BE2C (cell line): ENCODE results near the gene ITGB5.
"Not testable (repeated sequence)": the region's sequence is repeated elsewhere in the genome, so short reads cannot be mapped to it uniquely, and the experiment has no call there.

Experiments used
- DNase-seq: peaks from one replicate; pipeline ENCODE4 v3.0.0-alpha.2; 2020
- H3K27me3 ChIP-seq: fragments of 250-450 bp; sonication (Bioruptor Pico); 2 replicates; pipeline ENCODE4 v1.5.1; 2020; ENCODE audit warnings: mild to moderate bottlenecking
- H3K36me3 ChIP-seq: fragments of 250-450 bp; sonication (Bioruptor Pico); 2 replicates; pipeline ENCODE4 v1.5.1; 2020; ENCODE audit warnings: mild to moderate bottlenecking
- H3K4me1 ChIP-seq: fragments of 250-450 bp; sonication (Bioruptor Pico); 2 replicates; pipeline ENCODE4 v1.5.1; 2020
- H3K4me3 ChIP-seq: 2 replicates; pipeline ENCODE4 v1.5.1; 2011; ENCODE audit warnings: low read depth, low read length
- H3K9me3 ChIP-seq: fragments of 250-450 bp; sonication (Bioruptor Pico); 2 replicates; pipeline ENCODE4 v1.5.1; 2020
- TF ChIP-seq, protein P1 (sequence below): IDR thresholded peaks from 2 replicates; pipeline ENCODE4 v1.5.1; 2012; ENCODE audit warnings: mild to moderate bottlenecking, low read depth, low read length

ITGB5 gene

GRCh38 chr3:124791639-124792151, 95.5 kb downstream of the ITGB5 start:
- Histone ChIP-seq H3K36me3 (peaks cover 10% of the 10 kb centered on the region), H3K27me3 (no peaks in the 10 kb centered on the region), H3K4me1 (peaks cover 8% of the 10 kb centered on the region), H3K4me3 (no peak overlapping the region), H3K9me3 (no peaks in the 10 kb centered on the region)
- no peak for DNase-seq
- TF ChIP-seq, protein P1, sequence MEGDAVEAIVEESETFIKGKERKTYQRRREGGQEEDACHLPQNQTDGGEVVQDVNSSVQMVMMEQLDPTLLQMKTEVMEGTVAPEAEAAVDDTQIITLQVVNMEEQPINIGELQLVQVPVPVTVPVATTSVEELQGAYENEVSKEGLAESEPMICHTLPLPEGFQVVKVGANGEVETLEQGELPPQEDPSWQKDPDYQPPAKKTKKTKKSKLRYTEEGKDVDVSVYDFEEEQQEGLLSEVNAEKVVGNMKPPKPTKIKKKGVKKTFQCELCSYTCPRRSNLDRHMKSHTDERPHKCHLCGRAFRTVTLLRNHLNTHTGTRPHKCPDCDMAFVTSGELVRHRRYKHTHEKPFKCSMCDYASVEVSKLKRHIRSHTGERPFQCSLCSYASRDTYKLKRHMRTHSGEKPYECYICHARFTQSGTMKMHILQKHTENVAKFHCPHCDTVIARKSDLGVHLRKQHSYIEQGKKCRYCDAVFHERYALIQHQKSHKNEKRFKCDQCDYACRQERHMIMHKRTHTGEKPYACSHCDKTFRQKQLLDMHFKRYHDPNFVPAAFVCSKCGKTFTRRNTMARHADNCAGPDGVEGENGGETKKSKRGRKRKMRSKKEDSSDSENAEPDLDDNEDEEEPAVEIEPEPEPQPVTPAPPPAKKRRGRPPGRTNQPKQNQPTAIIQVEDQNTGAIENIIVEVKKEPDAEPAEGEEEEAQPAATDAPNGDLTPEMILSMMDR, result no peak

- Histone ChIP-seq H3K4me1 (peaks cover 12% of the 10 kb centered on the region), H3K4me3 (no peak overlapping the region), H3K36me3 (peaks cover 10% of the 10 kb centered on the region), H3K9me3 (no peaks in the 10 kb centered on the region), H3K27me3 (no peaks in the 10 kb centered on the region)
- DNase-seq, result no peak
- TF ChIP-seq, protein P1, result no peak
These were observed 96.0 kb downstream of the ITGB5 start for GRCh38 chr3:124791142-124791541.

DNA sequence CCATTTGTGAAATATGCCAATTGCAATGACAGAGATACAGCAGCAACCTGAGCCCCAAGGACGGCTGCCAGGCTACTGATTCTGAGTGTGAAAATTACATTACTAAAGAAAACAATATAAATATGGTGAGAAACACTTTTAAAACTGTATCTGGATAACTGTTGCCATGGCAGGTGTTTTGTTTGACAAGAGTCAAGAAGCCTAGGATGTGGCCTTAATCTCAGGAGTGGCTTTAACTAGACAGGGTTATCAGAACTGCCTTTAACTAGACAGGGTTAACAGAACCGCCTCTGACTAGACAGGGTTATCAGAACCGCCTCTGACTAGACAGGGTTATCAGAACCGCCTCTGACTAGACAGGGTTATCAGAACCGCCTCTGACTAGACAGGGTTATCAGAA, 98.1 kb downstream of the ITGB5 start:
- H3K4me3 ChIP-seq, DNase-seq, H3K27me3 ChIP-seq, H3K9me3 ChIP-seq: not testable (repeated sequence)
- H3K4me1 ChIP-seq, result peaks cover 12% of the 10 kb centered on the region
- H3K36me3 ChIP-seq, result peaks cover 15% of the 10 kb centered on the region

- no peaks in the 10 kb centered on the region for H3K27me3 ChIP-seq
- peaks cover 20% of the 10 kb centered on the region for H3K4me1 ChIP-seq
- no peaks in the 10 kb centered on the region; the same call in 1 of the 2 replicates for H3K9me3 ChIP-seq
- no peak overlapping the region for H3K4me3 ChIP-seq
- H3K36me3 ChIP-seq, result peaks cover 10% of the 10 kb centered on the region
- TF ChIP-seq, protein P1, result no peak
- DNase-seq, result no peak
These were observed 98.9 kb downstream of the ITGB5 start for GRCh38 chr3:124788254-124788745.

DNA sequence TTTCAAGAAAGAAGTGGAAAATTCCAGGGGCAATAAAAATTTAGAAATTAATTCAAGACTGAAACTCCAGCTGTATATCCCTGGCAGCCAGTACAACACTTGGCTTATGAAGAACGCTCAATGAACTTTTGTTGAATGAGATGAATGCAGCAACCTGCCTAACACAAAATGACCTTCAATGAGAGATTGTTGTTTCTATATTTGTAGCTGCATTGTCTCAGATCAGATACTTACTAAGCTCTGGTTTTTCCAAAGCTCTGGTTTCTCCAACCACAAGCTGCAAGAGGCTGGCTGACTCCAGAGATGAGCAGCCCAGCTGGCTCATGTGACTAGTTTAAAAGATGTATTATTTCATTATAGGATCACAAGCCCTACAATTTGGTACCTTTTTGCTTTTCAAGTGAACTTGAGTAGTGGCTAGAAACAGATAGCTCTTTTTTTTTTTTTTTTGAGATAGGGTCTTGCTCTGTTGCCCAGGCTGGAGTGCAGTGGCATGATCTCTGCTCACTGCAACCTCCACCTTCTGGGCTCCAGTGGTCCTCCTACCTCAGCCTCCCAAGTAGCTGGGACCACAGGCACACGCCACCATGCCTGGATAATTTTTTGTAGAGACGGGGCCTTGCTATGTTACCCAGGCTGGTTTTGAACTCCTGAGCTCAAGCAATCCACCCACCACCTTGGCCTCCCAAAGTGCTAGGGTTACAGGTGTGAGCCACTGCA, 99.5 kb downstream of the ITGB5 start:
- H3K36me3 ChIP-seq, result peaks cover 5% of the 10 kb centered on the region; the same call in 1 of the 2 replicates

GRCh38 chr3:124786511-124787241, 100.5 kb downstream of the ITGB5 start:
- no peaks in the 10 kb centered on the region; the same call in 1 of the 2 replicates for H3K9me3 ChIP-seq
- H3K4me3 ChIP-seq, result no peak overlapping the region
- H3K4me1 ChIP-seq, result peaks cover 23% of the 10 kb centered on the region
- TF ChIP-seq, protein P1, result peak; percentile 34; the same call in 1 of the 2 replicates
- H3K36me3 ChIP-seq, result peaks cover 5% of the 10 kb centered on the region; the same call in 1 of the 2 replicates
- no peak for DNase-seq
- no peaks in the 10 kb centered on the region for H3K27me3 ChIP-seq

More for the DNA sequence above, 99.5 kb downstream of the ITGB5 start:
- Histone ChIP-seq H3K27me3 (no peaks in the 10 kb centered on the region), H3K9me3 (no peaks in the 10 kb centered on the region; the same call in 1 of the 2 replicates), H3K4me1 (peaks cover 21% of the 10 kb centered on the region), H3K4me3 (no peak overlapping the region)
- TF ChIP-seq, protein P1, result no peak
- DNase-seq, result no peak
